Endothelial cell (in vitro differentiated cells): Measurements from ENCODE around the gene DPP10. TPM values are rescaled to one million over a fixed set of nuclear protein-coding genes. Genes with fewer than 3 reads are reported as not detected.
A peak's percentile ranks its signal among the peaks of the same experiment; 100 is the strongest.
"Not testable (repeated sequence)": the region's sequence is repeated elsewhere in the genome, so short reads cannot be mapped to it uniquely, and the experiment has no call there.

Experiments used
- DNase-seq: peaks from one replicate; pipeline ENCODE4 v3.0.0; 2021; ENCODE audit warnings: low spot score
- H3K27ac Mint-ChIP-seq: one replicate; pipeline ENCODE4 v1.8.0; 2021; ENCODE audit warnings: mixed read lengths, inconsistent platforms; ENCODE audit not compliant: unreplicated experiment
- H3K27me3 Mint-ChIP-seq: one replicate; pipeline ENCODE4 v1.8.0; 2021; ENCODE audit warnings: mild to moderate bottlenecking, moderate library complexity, mixed read lengths, inconsistent platforms; ENCODE audit not compliant: unreplicated experiment
- H3K36me3 Mint-ChIP-seq: one replicate; pipeline ENCODE4 v1.8.0; 2021; ENCODE audit warnings: mild to moderate bottlenecking, low read depth, mixed read lengths, inconsistent platforms; ENCODE audit not compliant: unreplicated experiment
- H3K4me1 Mint-ChIP-seq: one replicate; pipeline ENCODE4 v1.8.0; 2021; ENCODE audit warnings: mild to moderate bottlenecking, mixed read lengths, inconsistent platforms; ENCODE audit not compliant: unreplicated experiment
- H3K4me3 Mint-ChIP-seq: one replicate; pipeline ENCODE4 v1.8.0; 2021; ENCODE audit warnings: mild to moderate bottlenecking, mixed read lengths, inconsistent platforms; ENCODE audit not compliant: unreplicated experiment
- H3K9me3 Mint-ChIP-seq: one replicate; pipeline ENCODE4 v1.8.0; 2021; ENCODE audit warnings: mixed read lengths, inconsistent platforms; ENCODE audit not compliant: unreplicated experiment
- CTCF ChIP-seq: fragments of 200-600 bp; sonication (generic); IDR thresholded peaks from one replicate; pipeline ENCODE4 v1.5.0; 2021; ENCODE audit warnings: antibody characterized with exemption; ENCODE audit not compliant: unreplicated experiment
- long read RNA-seq: library from polyadenylated mRNA; unstranded; transcript quantifications from one replicate; pipeline ENCODE4 v2.0.0, GENCODE V29; 2020; ENCODE audit not compliant: unreplicated experiment
- total RNA-seq: library from RNA; stranded (reverse); fragmentation: NEBNext Ultra II Directional; extraction: Animal tissue kit (Norgen Biotek cat#: 25700); gene quantifications from one replicate; pipeline ENCODE4 v1.2.1, GENCODE V29; 2021; ENCODE audit not compliant: unreplicated experiment

DPP10 gene
- total RNA-seq, result 3.3 TPM
- long read RNA-seq, partial matches to known transcripts, result 0 of 1 reads
- long read RNA-seq, other reads (novel, unspliced or antisense), result 1 of 1 reads

GRCh38 chr2:114442510-114442909 is at the start of gene DPP10:
TSS of gene DPP10 (plus strand) at chr2:114442641.
- TF ChIP-seq CTCF, result no peak
- Mint-ChIP-seq H3K4me1 (no peaks in the 10 kb centered on the region), H3K27me3 (no peaks in the 10 kb centered on the region), H3K27ac (no peak within 1 kb of the TSS), H3K36me3 (no peaks in the 10 kb centered on the region), H3K9me3 (no peaks in the 10 kb centered on the region), H3K4me3 (no peak within 1 kb of the TSS)
- DNase-seq, result peak; percentile 68

GRCh38 chr2:114400890-114401289 is 41.6 kb upstream of the DPP10 start:
- Mint-ChIP-seq H3K4me3 (no peak overlapping the region), H3K4me1 (no peaks in the 10 kb centered on the region), H3K27ac (no peak overlapping the region), H3K27me3 (no peaks in the 10 kb centered on the region), H3K9me3 (peaks cover 5% of the 10 kb centered on the region), H3K36me3 (no peaks in the 10 kb centered on the region)
- no peak for DNase-seq
- no peak for TF ChIP-seq CTCF

- H3K9me3 Mint-ChIP-seq, result peaks cover 5% of the 10 kb centered on the region
- H3K4me1 Mint-ChIP-seq, result no peaks in the 10 kb centered on the region
- H3K27ac Mint-ChIP-seq, result no peak overlapping the region
- no peaks in the 10 kb centered on the region for H3K27me3 Mint-ChIP-seq
- H3K36me3 Mint-ChIP-seq, result no peaks in the 10 kb centered on the region
- no peak for TF ChIP-seq CTCF
- H3K4me3 Mint-ChIP-seq, result no peak overlapping the region
- no peak for DNase-seq
Measured at GRCh38 chr2:114405247-114406116, 37.0 kb upstream of the DPP10 start.

GRCh38 chr2:114406347-114406746 is 36.1 kb upstream of the DPP10 start:
- Mint-ChIP-seq H3K36me3 (no peaks in the 10 kb centered on the region), H3K9me3 (peaks cover 5% of the 10 kb centered on the region), H3K27ac (no peak overlapping the region), H3K27me3 (no peaks in the 10 kb centered on the region), H3K4me1 (no peaks in the 10 kb centered on the region), H3K4me3 (no peak overlapping the region)
- DNase-seq, result no peak
- TF ChIP-seq CTCF, result no peak

- H3K4me1 Mint-ChIP-seq, H3K27me3 Mint-ChIP-seq, H3K36me3 Mint-ChIP-seq, DNase-seq, H3K4me3 Mint-ChIP-seq, H3K9me3 Mint-ChIP-seq, H3K27ac Mint-ChIP-seq: not testable (repeated sequence)
Measured at GRCh38 chr2:114407353-114407752, 35.1 kb upstream of the DPP10 start.
